Right lobe of liver (tissue), 6 donors: ENCODE results near the gene THEMIS. TPM values are rescaled to one million over a fixed set of nuclear protein-coding genes. Genes with fewer than 3 reads are reported as not detected.
"Not testable (repeated sequence)": the region's sequence is repeated elsewhere in the genome, so short reads cannot be mapped to it uniquely, and the experiment has no call there.

Experiments
- ATAC-seq, 4 donors: fragments of 200-7000 bp; cut with Tn5 transposase; one replicate each; pipeline ENCODE4 v1.9.1; 2020; ENCODE audit warnings: mild to moderate bottlenecking in 4 of 4, moderate library complexity in 4 of 4
- DNase-seq, 3 donors: peaks; one replicate each; pipeline ENCODE4 v3.0.0-alpha.2; 2020
- H3K27ac ChIP-seq, 3 donors: fragments of 200-600 bp; one replicate each; pipeline ENCODE4 v1.8.0; 2022
- H3K27me3 ChIP-seq, 2 donors: fragments of 200-600 bp; one replicate each; pipeline ENCODE4 v1.8.0; 2022
- H3K36me3 ChIP-seq, 4 donors: fragments of 200-600 bp; sonication (generic) in 1 of 4; one replicate each; pipeline versions ENCODE4 v1.5.1 to v1.8.0; 2017 to 2022; ENCODE audit warnings: control low read depth in 1 of 4
- H3K4me1 ChIP-seq, 4 donors: fragments of 200-600 bp; sonication (generic) in 1 of 4; one replicate each; pipeline versions ENCODE4 v1.5.1 to v1.8.0; 2017 to 2022; ENCODE audit warnings: control low read depth in 1 of 4
- H3K4me3 ChIP-seq, 3 donors: fragments of 200-600 bp; one replicate each; pipeline ENCODE4 v1.8.0; 2022
- H3K9me3 ChIP-seq, 4 donors: fragments of 200-600 bp; sonication (generic) in 1 of 4; one replicate each; pipeline versions ENCODE4 v1.5.1 to v1.8.0; 2017 to 2022; ENCODE audit warnings: control low read depth in 1 of 4
- CTCF ChIP-seq, 4 donors: fragments of 200-600 bp in 3 of 4; fragments of 450-650 bp in 1 of 4; IDR thresholded peaks; one replicate each; pipeline versions ENCODE4 v1.5.1 to v1.8.0; 2016 to 2022; ENCODE audit warnings: antibody characterized with exemption in 4 of 4, mild to moderate bottlenecking in 2 of 4
- POLR2A ChIP-seq: fragments of 450-650 bp; IDR thresholded peaks from one replicate; pipeline ENCODE4 v1.6.1; 2017; ENCODE audit warnings: antibody characterized with exemption, mild to moderate bottlenecking
- WGBS: methylation state at CpG from one replicate; pipeline ENCODE4 v1.1.6; 2018; ENCODE audit warnings: low coverage, low lambda C conversion rate; ENCODE audit not compliant: insufficient coverage; ENCODE audit errors: missing lambda C conversion rate; 5-methylcytosine and 5-hydroxymethylcytosine counted together
- intact Hi-C, 2 donors: fragments of 100-400 bp; cut with DNase I; formaldehyde crosslinking; loops; one replicate each; pipeline versions ENCODE4 v1.11.2 to v1.14.1; 2022
- total RNA-seq, 6 experiments: library from RNA; depleted of rRNA in 2 of 6; stranded (reverse); fragments of >200 nt in 2 of 6; fragmentation: NEBNext Ultra II Directional in 3 of 6; extraction: Animal tissue kit (Norgen Biotek cat#: 25700) in 3 of 6; gene quantifications; one replicate each; pipeline versions ENCODE4 v1.1.0 to v1.2.4, GENCODE V29; 2016 to 2023
- donor health status: DM: no; HTN: yes; CAD: no.
- donor health status: DM: no; HTN: no; CAD: no.
- donor health status: DM: no; HTN: no; CAD: no.
- donor health status: DM: no; HTN: yes; CAD: no.
- donor health status: DM: no; HTN: yes; CAD: no.

Gene THEMIS
- total RNA-seq, 6 experiments from 2014 or later: 0.09 to 0.61 (median 0.17) TPM; not detected in 1

- no peak for ATAC-seq
- no peak for DNase-seq
Observed at GRCh38 chr6:127791779-127792528, 108.9 kb downstream of the THEMIS start.

GRCh38 chr6:127790571-127790970 is 110.3 kb downstream of the THEMIS start:
- Histone ChIP-seq H3K27me3 (no peaks in the 10 kb centered on the region), H3K4me1 (no peaks in the 10 kb centered on the region), H3K27ac (no peak overlapping the region), H3K4me3 (no peak overlapping the region), H3K9me3 (no peaks in the 10 kb centered on the region), H3K36me3 (no peaks in the 10 kb centered on the region)
- intact Hi-C loops: no loop called here
- ATAC-seq (peak in 1 of 4 donors; percentile 23), DNase-seq (no peak)
- 80% methylated on average over 4 of the region's 5 CpGs for WGBS
- TF ChIP-seq CTCF (IDR thresholded peaks at IDR 0.05) (no peak), POLR2A (no peak)

More at GRCh38 chr6:127791779-127792528, 108.9 kb downstream of the THEMIS start:
- WGBS: 71% methylated on average over 8 of the region's 11 CpGs
- H3K27me3 ChIP-seq: no peaks in the 10 kb centered on the region
- intact Hi-C loops: no loop called here
- no peak overlapping the region for H3K4me3 ChIP-seq
- no peaks in the 10 kb centered on the region for H3K4me1 ChIP-seq
- H3K27ac ChIP-seq: no peak overlapping the region
- no peaks in the 10 kb centered on the region for H3K9me3 ChIP-seq
- H3K36me3 ChIP-seq: no peaks in the 10 kb centered on the region
- no peak for TF ChIP-seq CTCF (IDR thresholded peaks at IDR 0.05)

GRCh38 chr6:127786109-127786508 is 114.7 kb downstream of the THEMIS start:
- intact Hi-C loops: no loop called here
- no peak overlapping the region for H3K4me3 ChIP-seq
- no peaks in the 10 kb centered on the region for H3K27me3 ChIP-seq
- no peak overlapping the region for H3K27ac ChIP-seq
- H3K4me1 ChIP-seq: no peaks in the 10 kb centered on the region
- DNase-seq (no peak), ATAC-seq (no peak)
- WGBS: 13% methylated on average over 1 of the region's 1 CpG
- no peaks in the 10 kb centered on the region for H3K9me3 ChIP-seq
- no peak for TF ChIP-seq POLR2A
- TF ChIP-seq CTCF (IDR thresholded peaks at IDR 0.05): no peak
- no peaks in the 10 kb centered on the region for H3K36me3 ChIP-seq

- Histone ChIP-seq H3K4me3 (no peak overlapping the region), H3K36me3 (no peaks in the 10 kb centered on the region), H3K4me1 (no peaks in the 10 kb centered on the region), H3K27ac (no peak overlapping the region), H3K27me3 (no peaks in the 10 kb centered on the region), H3K9me3 (no peaks in the 10 kb centered on the region)
- intact Hi-C loops: no loop called here
- TF ChIP-seq CTCF (IDR thresholded peaks at IDR 0.05) (no peak), POLR2A (no peak)
- ATAC-seq: no peak
- 64% methylated on average over 1 of the region's 1 CpG for whole genome bisulfite sequencing
- no peak for DNase-seq
Observed at GRCh38 chr6:127784468-127784867, 116.4 kb downstream of the THEMIS start.

- H3K9me3 ChIP-seq, H3K27ac ChIP-seq, H3K4me1 ChIP-seq, H3K27me3 ChIP-seq, intact Hi-C loops, H3K4me3 ChIP-seq, H3K36me3 ChIP-seq, ATAC-seq, DNase-seq: not testable (repeated sequence)
- WGBS: 40% methylated on average over 1 of the region's 4 CpGs
Observed at GRCh38 chr6:127781636-127782272, 119.1 kb downstream of the THEMIS start.
